ENCODE measurements around the gene NUDT15. TPM values are rescaled to one million over a fixed set of nuclear protein-coding genes. Genes with fewer than 3 reads are reported as not detected.

NUDT15 gene
- total and polyA plus RNA-seq, 10 of the 15 experiments (the other 5 are each of a cell fraction or from before 2014, with no cell fraction given) = 11.4 to 26.7 (median 18.0) TPM

DNA sequence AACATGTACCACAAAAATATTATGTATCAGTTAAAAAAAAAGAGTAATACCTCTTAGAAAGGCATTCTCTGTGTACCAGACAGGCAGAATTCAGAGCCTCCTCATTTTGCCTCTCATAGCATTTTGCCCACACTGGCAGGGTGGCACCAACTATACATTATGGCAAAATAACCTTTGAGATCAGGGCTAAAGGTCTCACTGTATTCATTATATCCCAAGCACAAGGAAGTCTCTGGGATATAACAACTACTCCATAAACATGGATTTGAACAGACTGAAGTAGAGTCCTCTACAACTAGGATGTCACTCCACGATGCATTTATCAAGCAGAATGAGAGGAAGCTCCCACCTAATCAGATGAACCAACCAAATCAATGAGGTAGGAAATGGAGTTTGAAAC is 47.1 kb upstream of the NUDT15 start:
- Histone ChIP-seq H3K27ac (ENCODE audit: control insufficient read depth, insufficient read depth) (no peak overlapping the region), H3K79me2 (ENCODE audit: control insufficient read depth, insufficient read depth, low read length) (peaks cover 1% of the 10 kb centered on the region), H3K4me3 (no peak overlapping the region), H3K9ac (ENCODE audit: control insufficient read depth, insufficient read depth, low read length) (no peak overlapping the region), H2AFZ (ENCODE audit: control insufficient read depth, low read depth, low read length) (no peak overlapping the region), H4K20me1 (ENCODE audit: control insufficient read depth, insufficient read depth) (no peaks in the 10 kb centered on the region), H3K27me3 (replicated peaks in 1 of 2; ENCODE audit: control insufficient read depth in 2 of 2, insufficient read depth in 2 of 2, low read length in 1 of 2) (no peaks in the 10 kb centered on the region), H3K4me2 (ENCODE audit: control insufficient read depth, insufficient read depth) (no peak overlapping the region), H3K4me1 (ENCODE audit: control insufficient read depth, insufficient read depth, low read length) (no peaks in the 10 kb centered on the region), H3K36me3 (ENCODE audit: control insufficient read depth in 2 of 2, insufficient read depth in 2 of 2, low read length in 1 of 2) (peaks cover 3 to 25% of the 10 kb centered on the region in 2 experiments), H3K9me3 (replicated peaks; ENCODE audit: control insufficient read depth, insufficient read depth, low read length) (no peaks in the 10 kb centered on the region; the same call in 2 of the 3 replicates)
- WGBS (ENCODE audit: insufficient coverage, insufficient replicate concordance, low lambda C conversion rate, missing lambda C conversion rate) = 100% methylated on average over 1 of the region's 1 CpG
- ATAC-seq = no peak
- in situ Hi-C loops (cut with MboI) = no loop called here
- RAD21 ChIA-PET (ENCODE audit: unreplicated experiment) = no interaction called here
- no peak for DNase-seq (ENCODE audit: low read depth, low spot score)
- FAIRE-seq = no peak
- CTCF ChIA-PET = no interaction called here
- TF ChIP-seq, protein P1, sequence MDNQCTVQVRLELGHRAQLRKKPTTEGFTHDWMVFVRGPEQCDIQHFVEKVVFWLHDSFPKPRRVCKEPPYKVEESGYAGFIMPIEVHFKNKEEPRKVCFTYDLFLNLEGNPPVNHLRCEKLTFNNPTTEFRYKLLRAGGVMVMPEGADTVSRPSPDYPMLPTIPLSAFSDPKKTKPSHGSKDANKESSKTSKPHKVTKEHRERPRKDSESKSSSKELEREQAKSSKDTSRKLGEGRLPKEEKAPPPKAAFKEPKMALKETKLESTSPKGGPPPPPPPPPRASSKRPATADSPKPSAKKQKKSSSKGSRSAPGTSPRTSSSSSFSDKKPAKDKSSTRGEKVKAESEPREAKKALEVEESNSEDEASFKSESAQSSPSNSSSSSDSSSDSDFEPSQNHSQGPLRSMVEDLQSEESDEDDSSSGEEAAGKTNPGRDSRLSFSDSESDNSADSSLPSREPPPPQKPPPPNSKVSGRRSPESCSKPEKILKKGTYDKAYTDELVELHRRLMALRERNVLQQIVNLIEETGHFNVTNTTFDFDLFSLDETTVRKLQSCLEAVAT (IDR thresholded peaks at IDR 0.05) = no peak
- TF ChIP-seq SRF (IDR thresholded peaks at IDR 0.05; ENCODE audit: low read depth in 2 of 2, low read length in 2 of 2) (no peak), SUPT20H (IDR thresholded peaks at IDR 0.05; ENCODE audit: borderline replicate concordance, control insufficient read depth, low read depth, low read length) (no peak), EED (IDR thresholded peaks at IDR 0.05; ENCODE audit: low read depth) (no peak), IKZF2 (IDR thresholded peaks at IDR 0.05) (no peak), KLF5 (IDR thresholded peaks at IDR 0.05; ENCODE audit: partially characterized antibody) (no peak)
- intact Hi-C loops (cut with micrococcal nuclease; ENCODE audit: unreplicated experiment) = no loop called here
- no TSS peak for BruUV-seq (replicated peaks)
- SMC1A ChIA-PET (ENCODE audit: uncharacterized antibody, unreplicated experiment) = no interaction called here
- POLR2A ChIA-PET = no interaction called here

DNA sequence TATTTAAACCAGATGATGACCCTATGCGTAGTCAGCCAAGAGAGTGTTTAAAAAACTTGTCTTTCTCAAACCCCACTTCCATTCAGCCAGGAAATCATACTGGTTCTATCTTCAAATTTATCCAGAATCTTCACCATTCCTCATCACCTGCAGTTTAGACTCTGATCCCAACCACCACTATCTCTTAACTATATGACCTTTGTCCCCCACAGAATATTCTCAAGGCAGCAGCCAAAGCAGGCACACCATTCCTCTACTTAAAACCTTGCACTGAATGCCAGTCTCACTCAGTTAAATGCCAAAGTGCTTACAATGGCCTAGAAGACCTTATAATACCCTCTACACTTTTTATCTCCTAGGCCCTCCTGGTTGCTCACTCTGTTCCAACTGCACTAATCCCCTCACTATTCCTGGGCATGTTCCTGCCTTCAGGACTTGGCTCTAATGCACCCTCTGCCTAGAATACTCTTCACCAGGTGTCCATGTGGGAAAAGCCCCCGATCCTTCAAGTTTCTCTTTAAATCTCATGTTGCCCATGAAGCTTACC is 46.5 kb upstream of the NUDT15 start:
- Histone ChIP-seq H2AFZ (ENCODE audit: control insufficient read depth, low read depth, low read length) (no peak overlapping the region), H3K27me3 (replicated peaks in 1 of 2; ENCODE audit: control insufficient read depth in 2 of 2, insufficient read depth in 2 of 2, low read length in 1 of 2) (no peaks in the 10 kb centered on the region), H3K4me2 (ENCODE audit: control insufficient read depth, insufficient read depth) (no peak overlapping the region), H3K9me3 (replicated peaks; ENCODE audit: control insufficient read depth, insufficient read depth, low read length) (no peaks in the 10 kb centered on the region; the same call in 2 of the 3 replicates), H4K20me1 (ENCODE audit: control insufficient read depth, insufficient read depth) (no peaks in the 10 kb centered on the region), H3K79me2 (ENCODE audit: control insufficient read depth, insufficient read depth, low read length) (peaks cover 1% of the 10 kb centered on the region), H3K4me3 (no peak overlapping the region), H3K36me3 (ENCODE audit: control insufficient read depth in 2 of 2, insufficient read depth in 2 of 2, low read length in 1 of 2) (peaks cover 3 to 20% of the 10 kb centered on the region in 2 experiments), H3K27ac (ENCODE audit: control insufficient read depth, insufficient read depth) (no peak overlapping the region), H3K4me1 (ENCODE audit: control insufficient read depth, insufficient read depth, low read length) (no peaks in the 10 kb centered on the region), H3K9ac (ENCODE audit: control insufficient read depth, insufficient read depth, low read length) (no peak overlapping the region)
- 97% methylated on average over 2 of the region's 2 CpGs for WGBS (ENCODE audit: insufficient coverage, insufficient replicate concordance, low lambda C conversion rate, missing lambda C conversion rate)
- ChIA-PET SMC1A (ENCODE audit: uncharacterized antibody, unreplicated experiment) (interaction anchor here (1.3 kb wide), 1 partner anchor 47 kb away, joined by 3 read pairs; no protein-coding TSS in a partner anchor), POLR2A (no interaction called here), CTCF (no interaction called here), RAD21 (ENCODE audit: unreplicated experiment) (no interaction called here)
- in situ Hi-C loops (cut with MboI) (no loop called here), intact Hi-C loops (cut with micrococcal nuclease; ENCODE audit: unreplicated experiment) (no loop called here)
- BruUV-seq (replicated peaks) = no TSS peak
- ATAC-seq (no peak), FAIRE-seq (no peak), DNase-seq (ENCODE audit: low read depth, low spot score) (no peak)
- TF ChIP-seq SUPT20H (IDR thresholded peaks at IDR 0.05; ENCODE audit: borderline replicate concordance, control insufficient read depth, low read depth, low read length) = no peak
- TF ChIP-seq NR2C1 (IDR thresholded peaks at IDR 0.05) = no peak
- no peak for TF ChIP-seq BCL11A (IDR thresholded peaks at IDR 0.05; ENCODE audit: low read depth, low read length)
- TF ChIP-seq MXI1 (IDR thresholded peaks at IDR 0.05; ENCODE audit: low read depth, low read length) = no peak
- TF ChIP-seq, protein P2, sequence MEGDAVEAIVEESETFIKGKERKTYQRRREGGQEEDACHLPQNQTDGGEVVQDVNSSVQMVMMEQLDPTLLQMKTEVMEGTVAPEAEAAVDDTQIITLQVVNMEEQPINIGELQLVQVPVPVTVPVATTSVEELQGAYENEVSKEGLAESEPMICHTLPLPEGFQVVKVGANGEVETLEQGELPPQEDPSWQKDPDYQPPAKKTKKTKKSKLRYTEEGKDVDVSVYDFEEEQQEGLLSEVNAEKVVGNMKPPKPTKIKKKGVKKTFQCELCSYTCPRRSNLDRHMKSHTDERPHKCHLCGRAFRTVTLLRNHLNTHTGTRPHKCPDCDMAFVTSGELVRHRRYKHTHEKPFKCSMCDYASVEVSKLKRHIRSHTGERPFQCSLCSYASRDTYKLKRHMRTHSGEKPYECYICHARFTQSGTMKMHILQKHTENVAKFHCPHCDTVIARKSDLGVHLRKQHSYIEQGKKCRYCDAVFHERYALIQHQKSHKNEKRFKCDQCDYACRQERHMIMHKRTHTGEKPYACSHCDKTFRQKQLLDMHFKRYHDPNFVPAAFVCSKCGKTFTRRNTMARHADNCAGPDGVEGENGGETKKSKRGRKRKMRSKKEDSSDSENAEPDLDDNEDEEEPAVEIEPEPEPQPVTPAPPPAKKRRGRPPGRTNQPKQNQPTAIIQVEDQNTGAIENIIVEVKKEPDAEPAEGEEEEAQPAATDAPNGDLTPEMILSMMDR (IDR thresholded peaks at IDR 0.05 in 2 of 3, conservative IDR thresholded peaks at IDR 0.05 in 1 of 3; ENCODE audit: control insufficient read depth in 2 of 3, extremely low read depth in 1 of 3, insufficient read depth in 1 of 3, low read depth in 3 of 3, low read length in 3 of 3) = no peak
- no peak for TF ChIP-seq TBL1XR1 (IDR thresholded peaks at IDR 0.05; ENCODE audit: low read depth, low read length)
- TF ChIP-seq ZNF384 (IDR thresholded peaks at IDR 0.05; ENCODE audit: borderline replicate concordance, low read depth, low read length) = no peak
- no peak for TF ChIP-seq MYB (IDR thresholded peaks at IDR 0.05; ENCODE audit: borderline replicate concordance, low read depth, low read length)

Data from GM12878 (cell line).